Activated CD4-positive, alpha-beta T cell treated with anti-CD3 and anti-CD28 coated beads for 36 hours (primary cell): ENCODE results near the gene NOP9. TPM values are rescaled to one million over a fixed set of nuclear protein-coding genes. Genes with fewer than 3 reads are reported as not detected.
A peak's percentile ranks its signal among the peaks of the same experiment; 100 is the strongest.

Experiments used
- ATAC-seq: fragments of 200-7000 bp; cut with Tn5 transposase; one replicate; pipeline ENCODE4 v1.10.0; 2021; ENCODE audit warnings: mild to moderate bottlenecking, moderate library complexity
- CTCF ChIA-PET: fragments of 350-600 bp; sonication (Branson Sonifier 250); formaldehyde crosslinking; loops from one replicate; lab custom pipeline; 2021; ENCODE audit warnings: antibody characterized with exemption; lab: Charles Lee
- POLR2A ChIA-PET: fragments of 350-600 bp; sonication (Branson Sonifier 250); formaldehyde crosslinking; loops from one replicate; lab custom pipeline; 2021; ENCODE audit warnings: antibody characterized with exemption, inconsistent platforms; lab: Charles Lee
- DNase-seq: peaks from one replicate; pipeline ENCODE4 v3.0.0-alpha.2; 2020
- H3K27ac Mint-ChIP-seq: one replicate; pipeline ENCODE4 v1.8.0; 2021; ENCODE audit warnings: mixed read lengths
- H3K27me3 Mint-ChIP-seq: one replicate; pipeline ENCODE4 v1.8.0; 2021; ENCODE audit warnings: mixed read lengths
- H3K36me3 Mint-ChIP-seq: one replicate; pipeline ENCODE4 v1.8.0; 2021; ENCODE audit warnings: low read depth, mixed read lengths
- H3K4me1 Mint-ChIP-seq: one replicate; pipeline ENCODE4 v1.8.0; 2021; ENCODE audit warnings: mixed read lengths
- H3K4me3 Mint-ChIP-seq: one replicate; pipeline ENCODE4 v1.8.0; 2021; ENCODE audit warnings: mild to moderate bottlenecking, moderate library complexity, mixed read lengths
- H3K9me3 Mint-ChIP-seq: one replicate; pipeline ENCODE4 v1.8.0; 2021; ENCODE audit warnings: low read depth, mixed read lengths
- intact Hi-C, 2 experiments: fragments of 100-400 bp; cut with DNase I in 1 of 2; cut with micrococcal nuclease in 1 of 2; formaldehyde crosslinking; loops; one replicate each; pipeline versions ENCODE4 v1.14.2 to v1.15.1; 2022 to 2024; cut with DNase I, micrococcal nuclease
- total RNA-seq, 2 experiments: library from RNA; stranded (reverse); gene quantifications; one replicate each; pipeline ENCODE4 v1.2.3, GENCODE V29; 2021

NOP9 gene
- total RNA-seq, 2 experiments from 2014 or later, result 24.4 to 32.5 TPM

DNA sequence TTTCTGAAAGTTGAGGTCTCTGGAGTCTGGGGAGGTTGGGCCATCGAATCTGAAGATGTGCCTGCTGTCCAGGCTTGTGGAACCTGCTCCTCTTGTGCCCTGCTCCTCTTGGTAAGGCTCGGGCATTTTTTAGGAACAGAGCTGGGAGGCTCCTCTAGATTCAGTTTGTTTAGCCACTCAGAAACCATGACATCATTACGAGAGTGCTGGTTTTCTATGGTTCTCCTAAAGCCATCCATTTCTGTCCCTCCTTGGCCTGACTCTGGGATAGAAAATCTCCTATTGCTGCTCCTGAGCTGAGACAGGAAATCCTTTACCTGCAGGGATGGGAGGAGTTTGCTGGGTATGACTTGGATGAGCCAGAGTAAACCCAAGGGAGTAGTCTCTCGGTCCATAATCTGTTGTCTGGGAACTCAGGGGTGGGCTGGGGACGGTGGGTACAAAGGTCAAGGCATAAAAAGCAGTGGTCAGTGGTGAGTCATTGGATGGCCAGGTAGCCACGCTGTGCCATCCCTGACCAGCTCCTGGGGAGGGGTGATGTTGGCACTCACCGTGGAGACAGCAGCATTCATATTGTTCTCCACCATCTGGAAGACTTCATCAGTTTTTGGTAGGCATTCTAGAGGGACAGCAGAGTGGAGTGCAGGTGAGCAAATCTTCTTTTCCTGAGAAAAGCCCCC is 37.6 kb downstream of the NOP9 start:
- DNase-seq (no peak), ATAC-seq (no peak)
- Mint-ChIP-seq H3K27ac (no peak overlapping the region), H3K4me1 (peaks cover 27% of the 10 kb centered on the region), H3K36me3 (peaks cover 8% of the 10 kb centered on the region), H3K4me3 (no peak overlapping the region), H3K27me3 (peaks cover 12% of the 10 kb centered on the region), H3K9me3 (no peaks in the 10 kb centered on the region)
- POLR2A ChIA-PET, result no interaction called here
- intact Hi-C loops, result no loop called here
- CTCF ChIA-PET, result interaction anchor here (0.6 to 7.6 kb wide), 10 partner anchors 10 to 1392 kb away, joined by 3 to 76 read pairs (median 4); partner anchors contain the start of genes CBLN3, CIDEB and KHNYN

DNA sequence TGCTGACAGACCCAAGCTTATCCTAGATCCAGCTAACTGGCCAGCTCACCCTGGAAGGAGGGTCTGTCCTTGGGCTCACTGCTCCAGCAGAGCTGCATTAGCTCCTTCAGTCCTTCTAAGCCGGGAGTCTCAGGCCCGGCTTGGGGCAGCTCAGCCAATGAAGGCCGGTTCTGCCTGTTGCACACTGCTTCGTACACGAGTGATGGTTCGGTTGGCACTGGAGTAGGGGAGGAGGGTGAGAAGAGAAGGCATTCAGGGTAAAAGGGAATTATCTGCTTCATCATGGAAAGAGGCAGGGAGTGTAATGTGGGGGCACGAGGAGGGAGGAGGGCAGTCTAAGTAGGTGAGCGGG is 38.1 kb downstream of the NOP9 start:
- H3K4me3 Mint-ChIP-seq, result no peak overlapping the region
- intact Hi-C loops, result no loop called here
- ChIA-PET CTCF (interaction anchor here (0.6 to 7.6 kb wide), 6 partner anchors 11 to 1392 kb away, joined by 3 to 76 read pairs (median 6); partner anchors contain the start of genes CBLN3, CIDEB and KHNYN), POLR2A (no interaction called here)
- H3K36me3 Mint-ChIP-seq, result peaks cover 8% of the 10 kb centered on the region
- ATAC-seq (no peak), DNase-seq (no peak)
- peaks cover 24% of the 10 kb centered on the region for H3K4me1 Mint-ChIP-seq
- H3K27ac Mint-ChIP-seq, result no peak overlapping the region
- no peaks in the 10 kb centered on the region for H3K9me3 Mint-ChIP-seq
- peaks cover 12% of the 10 kb centered on the region for H3K27me3 Mint-ChIP-seq

DNA sequence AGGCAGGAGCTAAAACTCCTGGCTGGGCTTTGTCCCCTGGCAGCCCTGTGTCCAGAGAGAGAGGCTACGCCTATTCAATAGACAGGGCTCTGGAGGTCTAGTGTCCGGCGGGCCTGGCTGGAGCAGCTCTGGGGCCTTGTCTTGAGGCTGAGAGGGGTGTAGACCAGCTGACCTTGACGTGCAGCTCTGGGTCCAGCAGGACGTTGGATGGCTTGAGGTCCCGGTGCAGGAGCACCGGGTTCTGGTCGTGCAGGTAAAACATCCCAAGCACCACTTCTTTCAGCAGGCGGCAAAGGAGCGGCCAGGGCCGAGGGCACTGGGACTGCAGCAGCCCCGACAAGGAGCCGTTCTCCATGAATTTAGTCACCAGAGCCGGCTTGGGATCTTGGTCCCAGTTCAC is 39.2 kb downstream of the NOP9 start:
- H3K27me3 Mint-ChIP-seq, result peaks cover 15% of the 10 kb centered on the region
- peaks cover 8% of the 10 kb centered on the region for H3K36me3 Mint-ChIP-seq
- POLR2A ChIA-PET, result interaction anchor here (0.5 to 2.0 kb wide), 2 partner anchors 93 to 408 kb away, joined by 4 to 10 read pairs; no protein-coding TSS in a partner anchor
- intact Hi-C loops, result no loop called here
- H3K4me3 Mint-ChIP-seq, result peak overlapping the region; percentile 85
- H3K9me3 Mint-ChIP-seq, result no peaks in the 10 kb centered on the region
- ATAC-seq (no peak), DNase-seq (no peak)
- H3K4me1 Mint-ChIP-seq, result peaks cover 20% of the 10 kb centered on the region
- no peak overlapping the region for H3K27ac Mint-ChIP-seq
- CTCF ChIA-PET, result interaction anchor here (0.7 to 7.6 kb wide), 6 partner anchors 9 to 97 kb away, joined by 3 to 76 read pairs (median 4); partner anchors contain the start of genes CBLN3 and KHNYN

DNA sequence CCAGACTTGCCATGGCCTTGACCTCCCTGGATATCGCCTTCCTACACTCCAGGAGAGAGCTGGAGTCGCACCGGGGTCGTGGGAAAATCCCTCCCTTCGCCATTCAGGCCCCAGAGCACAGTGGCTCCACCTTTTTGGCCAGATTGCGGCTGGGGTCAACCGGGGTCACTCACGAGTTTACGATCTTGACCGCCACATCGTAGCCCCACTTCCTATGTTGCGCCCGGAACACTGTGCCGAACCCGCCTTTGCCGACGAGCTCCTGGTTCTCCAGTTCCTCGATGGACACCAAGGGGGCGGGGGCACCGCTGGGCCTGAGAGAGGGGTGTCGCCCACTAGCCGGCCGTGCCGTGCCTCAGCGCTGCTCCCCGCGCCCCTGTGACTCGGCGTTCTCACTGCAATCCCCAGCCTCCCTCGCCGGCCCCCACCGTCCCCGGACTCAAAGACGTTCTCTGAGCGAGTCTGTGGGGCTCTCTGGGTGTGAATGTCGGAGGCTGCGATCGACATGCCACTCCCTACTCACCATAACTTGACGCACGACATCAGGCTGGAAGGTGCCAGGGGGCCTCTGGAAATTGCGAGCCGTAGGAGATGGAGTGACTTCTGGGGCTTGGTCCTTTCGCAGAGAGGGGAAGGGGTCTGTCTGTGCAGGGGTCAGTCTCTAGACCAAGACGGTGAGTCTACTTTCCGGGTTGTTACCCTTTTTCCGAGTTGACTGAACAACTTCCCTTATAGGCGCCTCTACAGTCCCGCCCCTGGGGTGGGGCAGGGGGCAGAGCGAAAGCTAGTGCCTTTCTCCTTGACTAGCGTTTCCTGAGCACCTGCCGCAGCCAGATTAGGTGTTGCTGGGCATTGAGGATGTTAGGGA is 39.9 kb downstream of the NOP9 start, which contains the start of gene RIPK3:
Gene RIPK3, minus strand, starts transcription at position 708 of the 868 bp plus-strand sequence. Its CDS starts 165 bp downstream, at position 543.
- ATAC-seq, result peak; percentile 95
- ChIA-PET CTCF (interaction anchor here (0.6 to 7.6 kb wide), 18 partner anchors 7 to 192 kb away, joined by 3 to 76 read pairs (median 4); partner anchors contain the start of genes CBLN3, KHNYN, RNF31 and TINF2), POLR2A (interaction anchor here (1.4 to 2.0 kb wide), 2 partner anchors 92 to 95 kb away, joined by 6 to 10 read pairs; no protein-coding TSS in a partner anchor)
- Mint-ChIP-seq H3K27me3 (peaks cover 15% of the 10 kb centered on the region), H3K4me3 (peak within 1 kb of the TSS; percentile 85), H3K36me3 (peaks cover 8% of the 10 kb centered on the region), H3K27ac (peak within 1 kb of the TSS; percentile 81), H3K4me1 (peaks cover 17% of the 10 kb centered on the region), H3K9me3 (no peaks in the 10 kb centered on the region)
- intact Hi-C loops, result loop anchor here in 1 of 2 experiments (2.0 kb wide), 1 partner anchor 27 kb away; no protein-coding TSS in a partner anchor
- DNase-seq, result peak; percentile 82

DNA sequence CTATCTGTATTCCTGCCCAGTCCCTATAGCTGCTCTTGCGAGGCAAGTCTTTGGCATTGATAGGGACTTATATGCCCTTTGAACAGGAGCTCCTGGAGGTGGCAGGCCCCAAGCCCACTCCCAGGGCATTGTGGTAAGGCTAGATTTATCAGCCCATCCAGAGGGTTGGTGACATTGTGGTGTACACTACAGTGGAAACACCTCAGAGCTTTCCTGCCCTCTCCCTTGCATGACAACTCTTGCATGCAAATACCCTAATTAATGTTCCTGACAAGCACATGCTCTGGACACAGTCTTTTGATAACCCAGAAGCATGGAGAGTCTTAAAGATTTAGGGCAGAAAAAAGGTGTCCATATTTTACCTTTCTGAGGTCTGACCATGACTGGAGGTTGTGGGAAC is 41.0 kb downstream of the NOP9 start:
- intact Hi-C loops, result loop anchor here in 1 of 2 experiments (2.0 kb wide), 1 partner anchor 26 kb away; no protein-coding TSS in a partner anchor
- DNase-seq (no peak), ATAC-seq (no peak)
- H3K4me1 Mint-ChIP-seq, result peaks cover 12% of the 10 kb centered on the region
- H3K27me3 Mint-ChIP-seq, result peaks cover 10% of the 10 kb centered on the region
- H3K4me3 Mint-ChIP-seq, result no peak overlapping the region
- no peaks in the 10 kb centered on the region for H3K9me3 Mint-ChIP-seq
- peaks cover 8% of the 10 kb centered on the region for H3K36me3 Mint-ChIP-seq
- ChIA-PET POLR2A (interaction anchor here (1.4 kb wide), 1 partner anchor 94 kb away, joined by 6 read pairs; no protein-coding TSS in a partner anchor), CTCF (interaction anchor here (0.6 to 7.6 kb wide), 11 partner anchors 8 to 101 kb away, joined by 3 to 76 read pairs (median 4); partner anchors contain the start of genes CBLN3, KHNYN and TINF2)
- H3K27ac Mint-ChIP-seq, result no peak overlapping the region

DNA sequence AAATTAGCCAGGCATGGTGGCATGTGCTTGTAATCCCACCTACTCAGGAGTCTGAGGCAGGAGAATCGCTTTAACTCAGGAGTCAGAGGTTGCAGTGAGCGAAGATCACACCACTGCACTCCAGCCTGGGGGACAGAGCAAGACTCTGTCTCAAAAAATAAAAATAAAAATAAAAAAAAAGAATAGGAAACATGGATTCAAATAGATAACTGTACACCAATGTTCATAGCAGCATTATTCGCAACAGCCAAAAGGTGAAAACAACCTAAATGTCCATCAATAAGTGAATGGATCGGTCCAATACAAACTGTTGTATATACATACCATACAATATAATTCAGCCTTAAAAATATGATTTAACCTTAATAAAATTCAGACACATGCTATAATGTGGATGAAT is 43.2 kb downstream of the NOP9 start:
- Mint-ChIP-seq H3K4me3 (no peak overlapping the region), H3K4me1 (peaks cover 12% of the 10 kb centered on the region), H3K27me3 (peaks cover 16% of the 10 kb centered on the region), H3K27ac (no peak overlapping the region), H3K36me3 (no peaks in the 10 kb centered on the region), H3K9me3 (no peaks in the 10 kb centered on the region)
- DNase-seq (no peak), ATAC-seq (no peak)
- POLR2A ChIA-PET, result no interaction called here
- CTCF ChIA-PET, result interaction anchor here (1.0 to 7.6 kb wide), 4 partner anchors 9 to 88 kb away, joined by 3 to 76 read pairs (median 10); partner anchors contain the start of genes CBLN3 and KHNYN
- intact Hi-C loops, result no loop called here

DNA sequence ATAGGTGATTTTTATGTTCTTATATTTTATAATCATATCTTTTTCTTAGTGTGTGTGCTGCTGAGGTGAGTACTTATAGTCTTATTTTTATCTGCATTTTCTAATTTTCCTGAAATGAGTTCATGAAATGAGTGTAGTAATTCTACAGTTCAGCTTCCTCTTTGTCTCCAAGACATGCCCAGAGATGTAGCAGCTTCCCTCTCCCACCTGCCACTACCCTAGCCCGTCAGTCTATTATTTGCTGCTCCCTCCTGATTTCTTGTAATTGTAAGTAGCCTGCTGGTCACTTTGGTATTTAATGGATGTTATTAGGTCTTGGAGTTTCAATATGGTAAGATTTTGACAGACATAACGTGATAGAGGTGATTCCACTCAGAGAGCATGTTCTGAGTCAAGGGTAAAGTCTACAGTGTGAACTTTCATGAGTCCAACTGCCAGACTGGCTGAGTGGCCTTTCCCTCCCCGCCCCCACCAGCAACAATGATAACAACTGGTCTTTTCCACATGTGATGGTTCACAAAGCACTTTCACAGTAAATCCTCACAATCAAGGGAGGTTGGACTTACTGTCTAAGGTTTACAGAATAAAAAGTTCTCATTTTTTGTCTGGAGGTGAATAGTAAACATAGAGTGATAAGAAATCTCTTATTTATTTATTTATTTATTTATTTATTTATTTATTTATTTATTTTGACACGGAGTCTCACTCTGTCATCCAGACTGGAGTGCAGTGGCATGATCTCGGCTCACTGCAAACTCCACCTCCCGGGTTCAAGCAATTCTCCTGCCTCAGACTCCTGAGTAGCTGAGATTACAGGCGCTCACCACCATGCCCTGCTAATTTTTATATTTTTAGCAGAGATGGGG is 44.4 kb downstream of the NOP9 start:
- ATAC-seq, result no peak
- intact Hi-C loops, result no loop called here
- H3K27me3 Mint-ChIP-seq, result peaks cover 16% of the 10 kb centered on the region
- CTCF ChIA-PET, result interaction anchor here (1.3 to 3.3 kb wide), 3 partner anchors 10 to 88 kb away, joined by 4 to 16 read pairs (median 5); no protein-coding TSS in a partner anchor
- H3K27ac Mint-ChIP-seq, result no peak overlapping the region
- DNase-seq, result no peak
- no peaks in the 10 kb centered on the region for H3K36me3 Mint-ChIP-seq
- no peaks in the 10 kb centered on the region for H3K9me3 Mint-ChIP-seq
- H3K4me1 Mint-ChIP-seq, result peaks cover 7% of the 10 kb centered on the region
- no peak overlapping the region for H3K4me3 Mint-ChIP-seq
- POLR2A ChIA-PET, result no interaction called here

DNA sequence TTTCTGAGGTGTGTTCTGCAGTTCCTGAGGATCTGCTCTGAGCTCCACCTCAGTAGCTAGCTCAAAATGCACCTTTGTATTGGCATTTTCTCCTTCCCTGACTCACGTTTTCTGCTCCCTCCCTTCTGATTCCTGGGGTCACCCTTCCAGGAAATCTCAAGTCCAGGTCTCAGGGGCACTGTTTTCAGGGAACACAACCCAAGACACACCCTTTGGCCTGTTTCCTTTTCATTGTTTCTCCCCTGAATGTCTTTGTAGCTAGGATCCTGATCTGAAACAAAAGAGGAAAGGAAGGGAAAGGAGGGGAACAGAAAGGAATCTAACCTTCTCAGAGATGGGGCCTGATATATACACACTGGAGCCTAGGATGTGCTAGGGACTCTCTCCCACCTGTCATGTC is 47.5 kb downstream of the NOP9 start:
- intact Hi-C loops, result no loop called here
- H3K36me3 Mint-ChIP-seq, result no peaks in the 10 kb centered on the region
- peaks cover 32% of the 10 kb centered on the region for H3K27me3 Mint-ChIP-seq
- ChIA-PET CTCF (interaction anchor here (0.6 to 3.2 kb wide), 5 partner anchors 8 to 90 kb away, joined by 3 to 14 read pairs (median 5); partner anchors contain the start of gene RIPK3), POLR2A (no interaction called here)
- H3K27ac Mint-ChIP-seq, result no peak overlapping the region
- no peak for DNase-seq
- ATAC-seq, result no peak
- H3K4me3 Mint-ChIP-seq, result no peak overlapping the region
- H3K4me1 Mint-ChIP-seq, result no peaks in the 10 kb centered on the region
- H3K9me3 Mint-ChIP-seq, result no peaks in the 10 kb centered on the region

DNA sequence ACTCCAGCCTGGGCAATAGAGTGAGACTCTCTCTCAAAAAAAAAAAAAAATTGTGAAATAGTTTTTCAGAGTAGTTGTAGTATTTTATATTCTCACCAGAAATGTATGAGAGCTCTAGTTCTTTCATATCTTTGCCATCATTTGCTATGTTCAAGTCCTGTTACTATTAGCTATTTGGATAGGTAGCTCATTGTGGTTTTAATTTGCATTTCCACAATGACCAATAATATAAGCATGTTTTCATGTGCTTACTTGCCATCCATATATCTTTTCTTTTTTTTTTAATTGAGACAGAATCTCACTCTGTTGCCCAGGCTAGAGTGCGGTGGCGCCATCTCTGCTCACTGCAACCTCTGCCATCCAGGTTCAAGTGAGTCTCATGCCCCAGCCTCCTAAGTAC is 48.5 kb downstream of the NOP9 start:
- DNase-seq, result no peak
- Mint-ChIP-seq H3K4me1 (no peaks in the 10 kb centered on the region), H3K27ac (no peak overlapping the region), H3K27me3 (peaks cover 36% of the 10 kb centered on the region), H3K4me3 (no peak overlapping the region), H3K9me3 (no peaks in the 10 kb centered on the region), H3K36me3 (no peaks in the 10 kb centered on the region)
- ChIA-PET POLR2A (no interaction called here), CTCF (interaction anchor here (0.6 to 1.6 kb wide), 4 partner anchors 9 to 51 kb away, joined by 4 to 7 read pairs (median 4); partner anchors contain the start of gene RIPK3)
- intact Hi-C loops, result no loop called here
- no peak for ATAC-seq

DNA sequence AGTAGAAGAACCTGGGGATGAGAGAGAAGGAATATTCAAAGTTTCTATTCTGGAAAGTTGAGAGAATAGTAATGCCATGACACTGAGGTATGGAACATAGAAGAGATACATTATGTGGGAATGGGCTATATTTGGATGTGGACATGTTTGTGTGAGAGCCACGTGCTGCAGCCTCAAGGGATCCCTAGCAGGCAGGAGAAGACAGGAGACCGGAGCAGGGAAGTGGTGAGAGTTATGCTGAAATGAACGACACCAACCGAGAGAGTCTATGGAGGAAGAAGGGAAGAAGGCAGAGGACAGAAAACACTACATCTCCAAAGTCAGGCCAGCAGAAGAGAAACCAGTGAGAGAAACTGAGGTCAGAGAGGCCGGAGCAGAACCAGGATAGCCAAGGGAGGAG is 50.1 kb downstream of the NOP9 start:
- Mint-ChIP-seq H3K4me1 (peaks cover 4% of the 10 kb centered on the region), H3K27ac (no peak overlapping the region), H3K27me3 (peaks cover 35% of the 10 kb centered on the region), H3K9me3 (no peaks in the 10 kb centered on the region), H3K36me3 (no peaks in the 10 kb centered on the region), H3K4me3 (no peak overlapping the region)
- intact Hi-C loops, result loop anchor here in 1 of 2 experiments (5.0 kb wide), 1 partner anchor 58 kb away; no protein-coding TSS in a partner anchor
- ATAC-seq (no peak), DNase-seq (no peak)
- ChIA-PET CTCF (interaction anchor here (0.6 to 0.8 kb wide), 2 partner anchors 11 to 22 kb away, joined by 3 read pairs; no protein-coding TSS in a partner anchor), POLR2A (no interaction called here)
